Endometrial microvascular endothelial cells (primary cell): ENCODE results near the gene HES5. TPM values are rescaled to one million over a fixed set of nuclear protein-coding genes. Genes with fewer than 3 reads are reported as not detected.
"Not testable (repeated sequence)": the region's sequence is repeated elsewhere in the genome, so short reads cannot be mapped to it uniquely, and the experiment has no call there.

Experiments
- in situ Hi-C: cut with HindIII; loops from 2 replicates; pipeline ENCODE4 v1.10.0; 2017; ENCODE audit warnings: low sequenced_read_pairs, low pct_unique_long_range_greater_than_20kb; ENCODE audit errors: inconsistent ontology term
- total RNA-seq: library from RNA; depleted of rRNA; stranded (reverse); fragments of >200 nt; gene quantifications from one replicate; pipeline ENCODE4 v1.2.3, GENCODE V29; 2015; ENCODE audit errors: inconsistent ontology term

The HES5 gene
- total RNA-seq, 1 donor from 2014 or later = not detected

DNA sequence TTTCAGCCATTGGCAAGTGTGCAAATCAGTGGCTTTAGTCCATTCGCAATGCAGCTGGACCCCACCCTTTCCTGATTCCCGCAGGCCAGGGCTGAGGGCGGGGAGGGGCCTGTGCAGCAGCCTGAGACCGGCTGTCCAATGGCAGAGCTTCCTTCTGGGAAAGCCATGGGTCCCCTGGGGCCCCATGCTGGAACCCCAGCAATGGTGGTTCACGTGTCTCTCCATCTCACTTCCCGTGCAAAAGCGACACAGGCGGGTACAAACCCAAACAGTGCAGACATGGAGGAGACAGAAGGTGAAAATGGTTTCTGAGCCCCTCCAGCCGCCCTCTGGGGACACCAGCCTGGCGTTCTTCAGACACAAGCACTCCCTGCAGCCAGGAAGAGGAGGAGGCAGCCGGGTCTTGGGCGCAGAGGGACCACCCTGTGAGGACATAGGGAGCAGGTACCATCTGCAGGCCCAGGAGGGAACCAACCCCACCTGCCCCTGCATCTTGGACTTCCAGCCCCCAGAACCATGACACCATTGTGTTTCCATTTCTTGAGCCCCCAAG is 20.3 kb upstream of the HES5 start:
- in situ Hi-C loops = not testable (repeated sequence)

DNA sequence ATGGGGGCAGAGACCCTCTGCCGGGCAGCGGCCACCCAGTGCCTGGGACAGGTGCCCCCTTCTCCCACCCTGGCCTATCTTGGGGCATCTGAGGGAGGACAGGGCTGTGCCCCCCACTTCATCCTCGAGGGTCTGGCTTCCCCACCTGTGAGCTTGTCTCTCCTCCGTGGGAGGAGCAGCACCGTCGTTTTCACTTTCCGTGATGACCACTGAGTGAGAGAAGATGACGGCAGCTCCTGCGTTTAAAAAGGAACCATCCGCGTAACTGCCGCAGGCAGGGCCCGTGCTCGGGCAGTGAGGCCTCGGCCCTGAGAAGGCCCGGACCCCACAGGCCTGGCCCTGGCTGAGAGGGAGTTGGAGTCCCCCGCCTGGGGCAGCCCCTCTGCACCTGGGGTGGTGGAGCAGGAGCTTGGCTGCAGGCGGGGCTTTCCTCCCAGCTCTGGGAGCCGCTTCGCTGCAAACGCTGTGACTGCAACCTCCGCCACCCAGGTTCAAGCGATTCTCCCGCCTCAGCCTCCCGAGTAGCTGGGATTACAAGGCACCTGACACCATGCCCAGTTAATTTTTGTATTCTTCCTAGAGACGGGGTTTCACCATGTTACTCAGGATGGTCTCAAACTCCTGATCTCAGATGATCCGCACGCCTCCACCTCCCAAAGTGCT is 19.4 kb upstream of the HES5 start:
- in situ Hi-C loops = not testable (repeated sequence)

DNA sequence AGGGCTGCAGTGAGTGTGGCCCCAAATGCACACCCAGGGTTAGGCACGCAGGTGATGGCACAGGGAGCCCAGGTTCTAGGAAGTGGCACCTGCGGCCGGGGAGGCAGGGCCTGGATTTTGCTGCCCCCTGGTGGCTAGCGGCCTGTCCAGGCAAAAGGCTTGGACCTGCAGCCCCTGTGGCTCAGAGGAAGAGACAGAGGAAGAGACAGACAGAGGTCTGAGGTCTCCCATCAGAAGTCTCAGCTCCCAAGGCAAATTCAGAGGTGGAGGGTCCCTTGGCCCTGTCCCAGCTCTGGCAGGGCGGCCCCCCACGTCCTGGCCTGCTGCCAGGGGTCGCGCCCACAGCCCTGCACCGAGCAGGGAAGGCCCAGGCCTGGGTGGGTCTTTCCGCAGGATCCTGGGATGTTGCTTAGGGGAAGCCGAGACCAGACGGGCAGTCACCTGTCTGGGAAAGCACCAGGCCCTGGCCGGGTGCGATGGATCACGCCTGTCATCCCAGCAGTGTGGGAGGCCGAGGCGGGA is 18.1 kb upstream of the HES5 start:
- in situ Hi-C loops = no loop called here

DNA sequence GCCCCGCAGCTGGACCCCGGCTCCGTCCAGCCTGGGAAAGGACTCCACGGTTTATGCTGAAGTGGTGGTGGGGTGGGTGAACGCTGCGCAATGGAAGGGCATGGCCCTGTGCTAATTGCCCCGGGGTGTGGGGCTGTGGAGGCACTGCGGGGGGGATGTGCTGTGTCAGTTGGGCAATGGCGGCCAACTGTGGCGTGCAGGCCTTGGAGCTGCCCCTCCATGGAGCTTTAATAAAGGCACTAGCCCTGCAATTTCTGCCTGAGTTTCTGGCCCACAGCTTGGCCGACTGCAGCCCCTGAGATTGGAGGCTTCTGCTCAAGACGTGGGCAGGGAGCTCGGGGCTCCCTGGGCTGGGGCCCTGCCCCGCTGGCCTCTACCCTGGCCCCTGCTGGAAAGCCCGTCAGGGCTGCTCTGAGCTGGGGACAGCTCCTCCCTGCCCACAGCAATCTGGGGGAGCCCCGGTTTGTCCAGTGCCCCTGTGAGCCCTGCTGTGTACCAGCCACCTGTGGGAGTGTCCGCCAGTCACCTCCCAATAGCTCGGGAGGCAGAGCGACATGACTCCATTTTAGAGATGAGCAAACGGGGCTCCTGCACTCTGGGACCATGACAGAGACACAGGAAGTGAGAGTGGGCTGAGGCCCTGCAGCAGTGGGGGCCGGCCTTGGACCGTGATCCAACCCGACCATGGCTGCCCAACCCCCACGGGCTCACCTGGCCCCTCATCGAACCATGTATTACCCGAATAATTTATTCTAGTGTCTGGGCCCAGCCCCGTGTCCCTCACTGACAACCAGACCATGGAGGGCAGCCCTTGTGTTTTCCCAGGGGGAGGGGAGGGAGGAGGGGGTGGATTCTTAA is 17.4 kb upstream of the HES5 start:
- in situ Hi-C loops = no loop called here

DNA sequence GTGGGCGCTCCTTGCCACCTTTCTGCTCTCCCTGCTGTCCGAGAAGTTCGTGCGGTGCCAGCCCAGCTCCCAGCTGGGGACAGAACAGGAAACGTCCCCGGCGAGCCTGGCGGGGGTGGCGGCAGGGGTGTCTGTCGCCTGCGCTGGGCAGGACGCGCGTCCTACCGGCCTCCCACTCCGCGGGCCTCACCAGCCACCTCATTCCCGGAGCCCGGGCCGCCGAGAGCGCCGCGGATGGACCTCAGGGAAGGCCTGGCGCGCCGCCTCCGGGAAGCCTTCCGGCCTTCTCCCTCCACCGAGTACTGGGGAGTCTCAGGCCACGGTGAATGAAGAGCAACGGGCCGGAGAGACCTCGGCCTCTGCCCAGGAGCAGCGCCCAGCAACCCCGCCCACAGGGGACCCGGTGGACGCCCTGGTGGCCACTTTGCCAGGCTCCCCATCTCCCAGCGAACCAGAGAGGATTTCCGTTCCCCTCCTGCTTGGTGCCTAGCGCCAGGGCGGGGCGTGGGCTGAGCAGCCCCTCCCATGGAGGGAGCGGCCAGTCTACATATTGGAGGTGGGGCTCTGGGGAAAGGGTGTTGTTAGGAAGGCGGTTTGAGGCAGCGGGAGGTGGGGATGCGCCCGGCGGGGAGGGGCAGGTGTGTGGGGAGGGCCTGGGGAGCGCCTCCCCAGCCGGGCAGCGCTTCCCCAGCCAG is 16.6 kb upstream of the HES5 start:
- in situ Hi-C loops = no loop called here

DNA sequence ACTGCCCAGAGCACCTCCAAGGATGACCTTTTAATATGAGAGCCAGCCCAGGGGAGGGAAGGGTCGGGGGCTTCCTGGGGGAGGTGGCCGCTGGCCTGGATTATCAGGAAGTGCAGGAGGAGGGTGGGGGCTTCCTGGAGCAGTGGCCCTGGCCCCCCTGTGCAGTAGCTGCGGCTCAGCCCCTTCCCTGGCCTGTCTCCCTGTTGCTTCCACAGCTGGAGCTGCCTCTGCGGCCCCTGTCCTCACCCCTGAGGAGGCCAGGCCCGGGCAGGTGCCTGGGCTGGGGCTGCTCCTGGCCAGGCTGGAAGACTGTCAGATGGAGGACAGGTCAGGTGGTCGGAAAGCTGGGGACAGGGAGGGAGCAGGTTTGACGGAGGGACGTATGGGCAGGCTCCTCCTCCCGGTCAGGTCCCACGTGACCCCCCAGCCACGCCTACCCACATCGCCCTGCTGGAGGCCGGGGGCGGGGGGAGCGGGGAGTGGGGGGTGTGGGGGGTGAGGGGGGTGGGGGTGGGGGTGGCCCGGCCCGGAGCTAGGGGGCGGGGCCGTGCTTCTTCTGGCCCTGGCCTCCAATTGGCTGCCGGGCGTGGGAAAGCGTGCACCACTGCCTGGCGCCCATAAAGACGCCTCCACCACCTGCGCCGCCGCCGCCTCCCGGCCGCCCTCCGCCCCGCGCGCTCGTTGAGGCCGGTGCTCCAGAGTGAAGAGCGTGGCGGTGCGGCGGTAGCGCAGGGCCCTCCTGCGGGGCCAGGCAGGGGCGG is 15.9 kb upstream of the HES5 start:
- in situ Hi-C loops = no loop called here

DNA sequence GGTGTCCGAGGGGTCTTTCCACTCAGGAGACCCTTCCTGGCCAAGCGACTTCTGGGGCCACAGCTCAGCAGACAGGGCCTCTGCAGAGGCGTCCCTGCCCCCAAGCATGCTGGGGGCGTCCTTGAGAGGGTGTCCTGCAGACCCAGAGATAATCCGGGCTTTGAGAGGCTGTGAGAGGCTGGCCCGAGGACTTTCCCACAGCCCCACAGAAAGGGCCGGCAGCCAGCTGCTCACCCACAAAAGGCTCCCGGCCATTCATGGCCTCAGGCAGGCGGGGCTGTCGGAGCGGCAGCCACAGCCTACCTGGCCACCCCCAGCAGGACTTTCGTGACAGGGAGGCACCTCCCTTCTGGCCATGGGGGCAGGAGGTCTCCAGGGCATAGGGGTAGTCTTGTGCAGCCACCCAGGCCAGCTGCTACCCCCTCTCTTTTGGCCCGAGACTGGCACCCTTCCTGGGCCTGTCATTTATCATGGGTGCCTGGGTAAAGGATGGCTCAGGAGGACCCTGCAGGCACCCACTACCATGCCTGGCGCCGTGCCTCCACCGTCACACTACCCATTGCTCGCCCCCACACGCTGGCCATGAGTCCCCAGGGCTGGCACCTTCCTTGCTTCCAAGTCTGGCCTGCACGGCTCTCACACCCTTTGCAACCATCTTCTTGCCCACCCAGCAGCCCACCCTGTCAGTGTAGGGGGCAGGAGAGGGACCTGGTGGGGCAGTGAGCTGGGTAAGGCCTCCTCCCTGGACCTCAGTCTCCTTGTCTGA is 15.0 kb upstream of the HES5 start:
- in situ Hi-C loops = no loop called here

DNA sequence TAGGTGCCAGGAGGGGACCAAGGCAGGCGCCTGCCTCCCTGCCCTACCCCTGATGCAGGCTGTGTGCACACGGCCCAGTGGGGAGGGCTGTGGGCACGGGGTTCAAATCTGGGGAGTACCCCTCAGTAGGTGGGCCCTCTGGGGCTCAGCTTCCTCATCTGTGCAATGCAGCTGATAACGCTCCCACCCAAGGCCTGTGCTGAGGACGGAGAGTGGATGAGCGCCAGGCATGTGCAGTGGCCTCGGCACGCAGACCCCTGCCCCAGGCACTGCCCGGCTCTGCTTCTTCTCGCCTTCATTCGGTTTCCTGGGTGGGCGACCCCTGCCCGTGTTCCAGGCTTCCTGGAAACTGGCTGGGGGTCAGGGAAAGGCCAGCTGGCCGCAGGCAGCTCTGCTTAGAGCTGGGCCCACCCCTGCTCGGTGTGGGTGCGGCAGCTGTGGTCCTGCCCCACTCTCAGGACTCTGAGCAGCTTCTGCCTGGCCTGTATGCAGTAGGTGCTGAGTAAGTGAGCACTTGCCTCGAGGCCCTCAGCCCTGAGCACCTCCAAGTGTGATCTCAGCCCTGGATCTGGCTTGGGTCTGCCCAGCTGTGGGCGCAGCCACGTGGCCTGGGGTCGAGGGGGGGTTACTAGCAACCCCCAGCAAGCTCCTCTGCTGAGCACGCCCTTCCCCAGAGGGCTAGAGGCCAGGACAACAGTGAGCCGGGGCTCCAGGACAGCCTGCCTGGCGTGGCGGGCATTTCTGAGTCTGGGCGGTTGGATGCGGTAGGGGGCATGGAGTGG is 14.2 kb upstream of the HES5 start:
- in situ Hi-C loops = no loop called here

DNA sequence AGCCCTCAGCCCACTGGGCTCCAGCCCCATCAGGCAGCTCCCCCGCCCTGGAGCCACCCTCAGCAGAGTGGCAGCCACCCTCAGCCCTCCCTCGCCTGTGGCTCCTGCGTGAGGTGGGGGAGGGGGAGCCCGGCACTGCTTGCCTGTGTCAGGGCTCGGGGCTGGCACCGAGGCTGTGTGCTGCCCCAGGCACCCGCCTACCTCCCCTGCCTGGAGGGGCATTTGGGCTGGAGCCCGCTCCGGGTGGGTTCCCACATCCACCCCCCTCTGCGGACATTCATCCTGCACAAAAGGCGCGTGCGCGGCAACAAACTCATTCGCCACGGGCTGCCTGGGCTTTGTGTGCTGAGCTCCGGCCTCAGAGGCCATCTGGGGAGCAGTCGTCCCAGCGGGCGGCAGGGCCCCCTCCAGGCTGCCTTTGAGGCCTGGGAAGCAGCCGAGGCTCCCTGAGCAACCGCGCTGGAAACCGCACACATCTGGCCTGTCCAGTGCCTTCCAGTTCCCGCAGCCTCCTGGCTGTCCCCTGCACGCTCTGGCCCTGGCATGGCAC is 13.6 kb upstream of the HES5 start:
- in situ Hi-C loops = no loop called here

DNA sequence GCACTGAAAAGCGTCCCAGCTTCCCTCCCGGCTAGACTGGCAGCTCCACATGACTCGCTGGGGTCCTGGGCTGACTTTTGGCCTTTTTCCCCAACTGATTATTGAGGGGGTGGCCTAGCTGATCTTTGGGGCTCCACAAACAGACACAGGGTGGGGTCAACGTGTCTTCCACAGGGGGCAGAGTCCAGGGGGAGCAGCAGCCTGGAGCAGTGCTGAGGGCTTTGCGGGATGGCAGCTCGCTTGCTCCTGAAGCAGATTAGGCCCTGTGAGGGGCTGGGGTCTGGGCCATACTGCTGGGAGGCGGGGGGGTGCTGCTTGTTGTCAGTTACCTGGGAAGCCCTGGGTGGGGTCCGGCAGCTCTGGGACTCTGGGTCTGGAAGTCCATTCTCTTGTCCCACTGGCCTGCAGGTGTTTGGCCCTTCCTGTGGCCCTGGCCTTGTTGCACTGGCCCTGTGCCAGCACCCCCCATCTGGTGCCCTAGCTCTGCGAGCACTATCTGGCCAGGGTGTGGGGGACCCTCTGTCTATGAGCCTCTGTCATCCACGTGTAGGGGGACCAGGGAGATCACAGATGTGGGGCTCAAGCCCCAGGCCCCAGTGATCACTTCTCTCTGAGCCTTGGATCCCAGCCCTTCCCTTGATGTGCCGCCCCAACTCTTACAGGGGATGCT is 12.3 kb upstream of the HES5 start:
- in situ Hi-C loops = no loop called here

DNA sequence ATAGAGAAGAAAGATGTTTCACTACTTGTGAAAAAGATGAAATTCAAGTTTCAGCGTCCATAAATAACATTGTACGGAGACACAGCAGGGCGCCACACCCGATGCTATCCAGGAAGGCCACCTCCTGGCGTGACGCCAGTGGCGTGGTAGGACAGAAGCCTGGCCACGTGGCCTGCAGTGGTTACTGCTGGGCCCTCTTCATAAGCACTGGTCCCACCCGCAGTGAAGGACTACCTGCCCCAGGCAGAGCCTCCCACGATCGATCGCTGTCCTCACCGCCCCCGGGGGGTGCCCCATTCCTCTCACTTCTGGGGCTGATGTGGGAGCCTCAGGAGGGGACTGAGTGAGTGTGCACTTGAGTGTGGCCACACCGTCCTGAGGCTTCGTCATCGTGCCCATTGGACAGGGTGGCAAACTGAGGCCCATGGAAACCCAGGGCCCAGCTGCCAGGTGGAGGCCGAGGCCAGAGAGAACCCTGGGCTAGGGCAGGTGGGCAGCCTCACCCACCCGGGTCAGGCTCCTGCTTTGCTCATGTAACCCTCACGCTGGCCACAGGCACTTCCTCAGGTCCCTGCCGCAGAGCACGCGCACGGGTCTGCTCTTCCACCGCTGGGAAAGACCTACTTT is 11.7 kb upstream of the HES5 start:
- in situ Hi-C loops = no loop called here

DNA sequence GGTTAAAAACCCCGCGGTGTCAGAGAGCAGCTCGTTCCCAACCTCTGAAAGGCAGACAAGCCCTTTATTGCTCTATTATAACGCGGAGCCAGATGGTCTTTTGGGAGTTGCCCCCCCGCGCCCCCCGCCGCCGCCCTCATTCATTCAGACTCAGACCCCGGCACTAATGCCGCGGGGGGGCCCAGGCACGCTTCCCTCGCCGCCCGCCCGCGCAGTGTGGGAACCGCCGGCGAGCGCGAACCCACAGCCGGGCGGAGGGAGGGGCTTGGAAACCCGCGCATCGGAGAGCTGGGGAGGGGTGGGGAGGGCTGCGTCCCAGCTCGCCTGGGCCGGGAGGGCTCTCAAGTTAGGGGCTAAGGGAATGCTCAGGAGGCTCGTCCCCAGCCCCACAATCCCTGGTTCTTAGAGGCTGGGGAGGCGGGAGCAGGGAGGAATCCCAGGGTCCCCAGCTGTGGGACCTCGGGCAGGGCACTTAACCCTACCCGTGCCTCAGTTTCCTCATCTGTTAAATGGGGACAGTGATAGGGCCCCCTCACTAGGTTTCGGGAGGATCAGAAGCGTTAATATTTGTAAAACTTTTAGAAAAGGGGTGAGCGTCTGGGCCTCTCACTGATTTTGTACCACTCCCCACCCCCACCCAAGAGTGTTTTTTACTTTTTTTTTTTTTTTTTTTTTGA is 10.9 kb upstream of the HES5 start:
- in situ Hi-C loops = no loop called here

DNA sequence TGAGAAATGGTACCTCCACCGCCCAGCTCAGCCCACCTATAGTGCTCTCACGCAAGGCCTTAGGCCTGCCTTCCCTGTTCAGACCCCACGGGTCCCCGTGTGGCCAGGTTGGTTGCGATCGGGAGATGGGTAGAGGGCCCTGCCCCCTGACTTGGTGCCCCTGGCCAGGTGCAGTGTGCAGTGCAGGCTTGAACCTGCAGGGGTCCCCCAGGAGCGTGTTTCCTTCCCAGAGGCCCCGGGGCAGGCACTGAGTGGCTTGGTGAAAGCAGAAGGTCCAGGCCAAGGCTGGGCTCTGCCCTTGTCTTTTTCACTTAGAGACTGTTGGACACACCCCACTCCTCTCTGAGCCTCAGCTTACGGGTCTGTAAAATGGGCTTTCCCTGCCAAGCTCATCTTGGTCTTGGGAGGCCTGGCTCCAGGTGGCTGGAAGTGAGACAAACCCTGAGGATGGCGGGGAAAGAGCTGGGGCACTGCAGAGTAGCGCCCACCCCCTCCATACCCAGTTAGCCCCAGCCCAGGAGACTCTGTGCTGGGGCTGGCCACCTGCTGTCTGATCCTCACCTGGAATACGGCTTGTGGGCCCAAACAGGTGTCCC is 9.3 kb upstream of the HES5 start:
- in situ Hi-C loops = no loop called here

DNA sequence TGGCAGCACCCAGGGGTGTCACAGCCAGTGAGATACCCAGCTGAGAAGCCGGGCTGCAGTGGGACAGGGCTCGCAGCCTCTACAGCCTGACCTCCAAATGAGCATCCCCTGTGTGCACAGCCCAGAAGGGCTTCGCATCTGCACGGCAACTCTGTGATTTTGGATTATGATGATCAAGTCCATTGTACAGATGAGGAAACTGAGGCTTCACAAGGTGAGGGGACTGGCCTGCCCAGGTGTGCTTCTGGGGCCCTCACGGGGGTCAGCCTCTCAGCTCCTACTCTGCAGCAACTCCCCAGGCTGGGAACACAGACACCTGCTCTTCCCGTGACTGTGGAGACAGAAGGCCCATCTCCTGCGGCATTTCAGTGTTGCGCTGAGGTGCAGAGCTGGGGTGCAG is 8.8 kb upstream of the HES5 start:
- in situ Hi-C loops = no loop called here

DNA sequence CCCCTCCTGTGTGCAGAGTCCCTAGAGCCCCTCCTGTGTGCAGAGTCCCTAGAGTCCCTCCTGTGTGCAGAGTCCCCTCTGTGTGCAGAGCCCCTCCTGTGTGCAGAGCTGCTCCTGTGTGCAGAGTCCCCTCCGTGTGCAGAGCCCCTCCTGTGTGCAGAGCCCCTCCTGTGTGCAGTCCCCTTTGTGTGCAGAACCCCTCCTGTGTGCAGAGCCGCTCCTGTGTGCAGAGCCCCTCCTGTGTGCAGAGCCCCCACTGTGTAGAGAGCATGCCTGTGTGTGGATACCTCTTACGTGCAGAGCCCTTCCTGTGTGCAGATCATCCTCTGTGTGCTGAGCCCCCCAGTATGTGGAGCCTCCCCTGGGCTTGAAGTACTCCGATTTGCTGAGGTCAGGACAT is 8.3 kb upstream of the HES5 start:
- in situ Hi-C loops = no loop called here
